Fibroblast of pulmonary artery (primary cell): Measurements from ENCODE around the gene TRAFD1.
A peak's percentile ranks its signal among the peaks of the same experiment; 100 is the strongest.

Experiments
- DNase-seq: peaks from one replicate; pipeline ENCODE4 v3.0.0-alpha.2; 2010; ENCODE audit warnings: low read depth
- H3K4me3 ChIP-seq: replicated peaks from 2 replicates; pipeline ENCODE4 v1.5.1; 2011; ENCODE audit warnings: low read depth, mild to moderate bottlenecking, control low read depth, low read length, moderate library complexity
- CTCF ChIP-seq: IDR thresholded peaks from 2 replicates; pipeline ENCODE4 v1.5.1; 2011; ENCODE audit warnings: mild to moderate bottlenecking, control low read depth, low read length, inconsistent platforms; ENCODE audit errors: missing control alignments

TRAFD1 gene

GRCh38 chr12:112111931-112112330, 13.4 kb upstream of the TRAFD1 start:
- no peak for DNase-seq
- H3K4me3 ChIP-seq, result no peak overlapping the region
- TF ChIP-seq CTCF, result no peak

- DNase-seq, result no peak
- H3K4me3 ChIP-seq, result no peak overlapping the region
- no peak for TF ChIP-seq CTCF
Measured at GRCh38 chr12:112112409-112113133, 12.8 kb upstream of the TRAFD1 start.

GRCh38 chr12:112115259-112116045, 9.9 kb upstream of the TRAFD1 start:
- DNase-seq, result no peak
- no peak for TF ChIP-seq CTCF
- no peak overlapping the region for H3K4me3 ChIP-seq

DNA sequence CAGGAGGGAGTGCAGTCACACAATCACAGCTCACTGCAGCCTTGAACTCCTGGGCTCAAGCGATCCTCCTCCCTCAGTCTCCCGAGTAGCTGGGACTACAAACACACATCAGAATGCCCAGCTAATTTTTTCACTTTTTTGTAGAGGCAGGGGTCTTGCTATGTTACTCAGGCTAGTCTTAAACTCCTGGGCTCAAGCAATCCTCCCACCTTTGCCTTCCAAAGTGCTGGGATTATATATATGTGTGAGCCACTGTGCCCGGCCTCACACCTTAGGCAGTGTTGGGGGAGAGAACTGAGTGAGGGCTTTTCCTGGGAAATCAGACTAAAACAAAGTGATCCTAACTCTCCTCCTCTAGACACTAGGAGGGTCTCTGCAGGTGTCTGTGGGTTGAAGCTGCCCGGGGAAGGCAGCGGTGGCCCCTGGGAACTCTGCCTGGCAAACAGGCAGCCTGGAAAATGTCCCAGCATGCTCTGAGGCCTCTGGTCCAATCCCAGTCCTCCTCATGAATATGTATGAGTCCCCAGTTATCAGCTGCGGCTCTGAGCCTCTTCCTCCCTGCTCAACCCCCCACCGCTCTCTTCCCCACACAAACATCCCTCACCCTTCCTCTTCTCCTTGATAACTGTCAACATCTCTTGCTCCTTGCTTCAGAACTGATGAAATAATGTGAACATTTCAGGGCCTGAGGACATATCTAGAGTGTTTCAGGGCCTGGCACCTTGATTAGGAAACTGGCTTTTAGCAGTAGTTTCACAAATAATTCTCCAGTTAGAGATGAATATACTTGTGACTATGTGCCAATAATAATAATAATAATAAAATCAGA, 8.9 kb upstream of the TRAFD1 start:
- no peak overlapping the region for H3K4me3 ChIP-seq
- no peak for TF ChIP-seq CTCF
- DNase-seq, result peak; percentile 88

GRCh38 chr12:112117685-112118084, 7.7 kb upstream of the TRAFD1 start:
- no peak overlapping the region for H3K4me3 ChIP-seq
- no peak for TF ChIP-seq CTCF
- no peak for DNase-seq

- TF ChIP-seq CTCF, result no peak
- H3K4me3 ChIP-seq, result no peak overlapping the region
- peak; percentile 90 for DNase-seq
Measured at GRCh38 chr12:112121780-112122565, 3.4 kb upstream of the TRAFD1 start.
